Neural cell (in vitro differentiated cells): Measurements from ENCODE around the gene SACS. TPM values are rescaled to one million over a fixed set of nuclear protein-coding genes. Genes with fewer than 3 reads are reported as not detected.

Experiments
- H2AFZ ChIP-seq: fragments of 200-600, 300-800 bp; sonication (generic), shearing (Covaris generic); 2 replicates; pipeline ENCODE4 v1.6.0; 2014; ENCODE audit warnings: low read depth, mild to moderate bottlenecking, antibody characterized with exemption, low read length, moderate library complexity
- H3F3A ChIP-seq: fragments of 200-600 bp; shearing (Covaris generic); 2 replicates; pipeline ENCODE4 v1.6.1; 2016; ENCODE audit warnings: mild to moderate bottlenecking, moderate library complexity, mixed read lengths, antibody characterized with exemption, low read length; ENCODE audit not compliant: insufficient read depth, poor library complexity, severe bottlenecking
- H3K27ac ChIP-seq: fragments of 200-600, 300-800 bp; sonication (generic), shearing (Covaris generic); 2 replicates; pipeline ENCODE4 v1.5.1; 2014; ENCODE audit warnings: mild to moderate bottlenecking, low read length, moderate library complexity
- H3K27me3 ChIP-seq: fragments of 300-800, 200-600 bp; sonication (generic), shearing (Covaris generic); 2 replicates; pipeline ENCODE4 v1.6.0; 2014; ENCODE audit warnings: mild to moderate bottlenecking, low read depth, low read length, moderate library complexity; ENCODE audit not compliant: insufficient read depth
- H3K36me3 ChIP-seq: fragments of 300-800, 200-600 bp; sonication (generic), shearing (Covaris generic); 2 replicates; pipeline ENCODE4 v1.5.1; 2014; ENCODE audit warnings: mild to moderate bottlenecking, antibody characterized with exemption, low read length, moderate library complexity; ENCODE audit not compliant: insufficient read depth
- H3K4me2 ChIP-seq: fragments of 300-800, 200-600 bp; sonication (generic), shearing (Covaris generic); 2 replicates; pipeline ENCODE4 v1.6.0; 2014; ENCODE audit warnings: mild to moderate bottlenecking, low read length
- H3K4me3 ChIP-seq: fragments of 300-800, 200-600 bp; sonication (generic), shearing (Covaris generic); 2 replicates; pipeline ENCODE4 v1.5.1; 2014; ENCODE audit warnings: mild to moderate bottlenecking, low read length, moderate library complexity
- H3K79me2 ChIP-seq: fragments of 200-600 bp; shearing (Covaris generic); replicated peaks from 2 replicates; pipeline ENCODE4 v1.6.0; 2014; ENCODE audit warnings: mild to moderate bottlenecking, low read length, moderate library complexity; ENCODE audit not compliant: insufficient read depth
- H3K9ac ChIP-seq: fragments of 300-800, 200-600 bp; sonication (generic), shearing (Covaris generic); 2 replicates; pipeline ENCODE4 v1.6.1; 2016; ENCODE audit warnings: mild to moderate bottlenecking, low read length, mixed read lengths
- H3K9me2 ChIP-seq: fragments of 200-600 bp; shearing (Covaris generic); 2 replicates; pipeline ENCODE4 v1.6.1; 2016; ENCODE audit warnings: mild to moderate bottlenecking, low read length, mixed read lengths; ENCODE audit not compliant: insufficient read depth
- H3K9me3 ChIP-seq: fragments of 200-600, 300-800 bp; sonication (generic), shearing (Covaris generic); 2 replicates; pipeline ENCODE4 v1.6.1; 2016; ENCODE audit warnings: mild to moderate bottlenecking, mixed run types, low read length, moderate library complexity, mixed read lengths
- H4K20me1 ChIP-seq: fragments of 200-600 bp; shearing (Covaris generic); 2 replicates; pipeline ENCODE4 v1.6.1; 2016; ENCODE audit warnings: mild to moderate bottlenecking, mixed run types; ENCODE audit not compliant: insufficient read depth
- CTCF ChIP-seq: fragments of 450-650 bp; IDR thresholded peaks from 2 replicates; pipeline ENCODE4 v1.5.1; 2014; ENCODE audit warnings: antibody characterized with exemption, mild to moderate bottlenecking, moderate library complexity; ENCODE audit not compliant: poor library complexity, severe bottlenecking
- EP300 ChIP-seq: fragments of 450-650 bp; conservative IDR thresholded peaks from 2 replicates; pipeline ENCODE4 v1.6.1; 2014; ENCODE audit warnings: antibody characterized with exemption, mild to moderate bottlenecking, moderate library complexity; ENCODE audit not compliant: poor library complexity, severe bottlenecking
- EZH2 ChIP-seq: fragments of 200-600, 300-800 bp; shearing (Covaris generic), sonication (generic); IDR thresholded peaks from 2 replicates; pipeline ENCODE4 v1.6.1; 2014; ENCODE audit warnings: antibody characterized with exemption, low read length, borderline replicate concordance, mild to moderate bottlenecking; ENCODE audit not compliant: insufficient read depth, poor library complexity, severe bottlenecking
- MXI1 ChIP-seq: fragments of 450-650 bp; conservative IDR thresholded peaks from 2 replicates; pipeline ENCODE4 v1.6.1; 2014; ENCODE audit warnings: antibody characterized with exemption, mild to moderate bottlenecking; ENCODE audit not compliant: poor library complexity, severe bottlenecking
- POLR2AphosphoS5 ChIP-seq: IDR thresholded peaks from 2 replicates; pipeline ENCODE4 v1.6.1; 2012
- RAD21 ChIP-seq: fragments of 450-650 bp; conservative IDR thresholded peaks from 2 replicates; pipeline ENCODE4 v1.6.1; 2014; ENCODE audit warnings: antibody characterized with exemption, mild to moderate bottlenecking, moderate library complexity
- REST ChIP-seq: IDR thresholded peaks from 2 replicates; pipeline ENCODE4 v1.6.1; 2012; ENCODE audit warnings: borderline replicate concordance
- SMC3 ChIP-seq: fragments of 450-650 bp; conservative IDR thresholded peaks from 2 replicates; pipeline ENCODE4 v1.6.1; 2014; ENCODE audit warnings: antibody characterized with exemption, mild to moderate bottlenecking, moderate library complexity; ENCODE audit not compliant: poor library complexity
- TAF1 ChIP-seq: IDR thresholded peaks from 2 replicates; pipeline ENCODE4 v1.6.1; 2012; ENCODE audit warnings: low read depth
- polyA plus RNA-seq: library from polyadenylated mRNA; depleted of rRNA; stranded (reverse); fragments of >200 nt; gene quantifications from 2 replicates; pipeline ENCODE4 v1.2.3, GENCODE V29; 2014

Gene SACS
- polyA plus RNA-seq, 1 donor from 2014 or later: 24.1 TPM

DNA sequence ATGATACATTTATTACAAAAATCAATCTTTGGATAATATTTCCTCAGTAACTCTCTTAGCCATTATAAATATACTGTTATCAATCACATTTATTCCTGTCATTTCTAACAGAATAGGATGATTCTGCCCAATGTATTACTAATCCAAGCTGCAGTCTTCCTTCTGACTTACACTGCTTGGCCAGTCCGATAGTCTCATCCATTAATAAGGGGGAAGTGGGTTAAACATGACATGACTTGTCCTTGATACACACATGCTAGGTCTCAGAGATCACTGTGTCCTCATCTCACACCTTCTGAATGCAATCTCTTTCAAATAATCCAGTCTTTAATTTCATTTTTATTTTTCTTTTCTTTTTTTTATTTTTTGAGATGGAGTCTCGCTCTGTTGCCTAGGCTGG lies 18.8 kb downstream of the SACS start:
- peaks cover 31% of the 10 kb centered on the region for H3K79me2 ChIP-seq
- H3K4me2 ChIP-seq: no peak overlapping the region
- H3K9me3 ChIP-seq: no peaks in the 10 kb centered on the region
- H3F3A ChIP-seq: no peaks in the 10 kb centered on the region
- H3K9ac ChIP-seq: no peak overlapping the region
- no peaks in the 10 kb centered on the region for H3K9me2 ChIP-seq
- H3K36me3 ChIP-seq: no peaks in the 10 kb centered on the region
- no peak overlapping the region for H2AFZ ChIP-seq
- no peak for TF ChIP-seq SMC3
- no peak for TF ChIP-seq TAF1
- TF ChIP-seq POLR2AphosphoS5: no peak
- no peak for TF ChIP-seq CTCF
- TF ChIP-seq EP300: no peak
- TF ChIP-seq EZH2: no peak
- no peak for TF ChIP-seq MXI1
- TF ChIP-seq RAD21: no peak
- TF ChIP-seq REST: no peak
- H3K27ac ChIP-seq: no peak overlapping the region
- H4K20me1 ChIP-seq: no peaks in the 10 kb centered on the region
- H3K4me3 ChIP-seq: no peak overlapping the region
- H3K27me3 ChIP-seq: no peaks in the 10 kb centered on the region

GRCh38 chr13:23411706-23412105 lies 21.8 kb downstream of the SACS start:
- peaks cover 5% of the 10 kb centered on the region for H3K36me3 ChIP-seq
- H3K9me3 ChIP-seq: no peaks in the 10 kb centered on the region
- H3K27me3 ChIP-seq: no peaks in the 10 kb centered on the region
- H3K4me2 ChIP-seq: no peak overlapping the region
- no peak overlapping the region for H3K9ac ChIP-seq
- peaks cover 46% of the 10 kb centered on the region for H3K79me2 ChIP-seq
- no peaks in the 10 kb centered on the region for H3K9me2 ChIP-seq
- no peak overlapping the region for H3K27ac ChIP-seq
- H2AFZ ChIP-seq: no peak overlapping the region
- TF ChIP-seq EZH2 (no peak), RAD21 (no peak), SMC3 (no peak), REST (no peak), MXI1 (no peak), POLR2AphosphoS5 (no peak), TAF1 (no peak), EP300 (no peak), CTCF (no peak)
- H3K4me3 ChIP-seq: no peak overlapping the region
- no peaks in the 10 kb centered on the region for H3F3A ChIP-seq
- H4K20me1 ChIP-seq: no peaks in the 10 kb centered on the region
